ENCODE measurements around the gene RALGDS. TPM values are rescaled to one million over a fixed set of nuclear protein-coding genes. Genes with fewer than 3 reads are reported as not detected.

The RALGDS gene
- total and polyA plus RNA-seq, 2 of the 13 experiments (the other 11 are each of a cell fraction or from before 2014, with no cell fraction given) = 12.9 to 25.5 TPM

DNA sequence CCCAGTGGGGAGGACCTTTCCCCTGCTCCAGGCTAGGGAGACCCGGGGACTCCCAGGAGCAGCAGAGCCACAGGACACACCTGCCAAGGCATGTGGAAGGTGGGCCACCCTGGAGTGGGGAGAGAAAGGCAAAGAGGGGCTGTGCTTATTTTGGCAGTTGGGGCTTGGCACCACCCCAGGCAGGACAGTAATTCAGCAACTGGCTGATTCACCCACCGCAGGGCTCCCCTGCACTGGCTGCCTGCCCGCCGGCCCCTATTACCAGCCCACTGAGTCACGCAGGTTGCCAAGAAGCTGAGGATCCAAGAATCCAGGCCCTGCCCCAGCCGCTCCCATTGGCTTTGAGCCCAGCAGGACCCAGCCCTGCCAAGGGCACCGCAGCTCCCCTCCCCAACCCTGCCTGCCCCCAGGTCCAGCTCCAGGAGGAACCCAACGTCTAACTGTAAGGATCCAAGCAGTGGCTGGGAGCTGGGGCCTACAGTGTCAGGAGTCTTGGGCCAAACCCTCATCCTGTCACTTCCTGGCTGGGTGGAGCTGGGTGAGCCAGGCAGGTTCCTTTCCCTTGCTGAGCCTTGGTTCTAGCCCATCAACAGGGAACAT lies 14.2 kb upstream of the RALGDS start:
- no peak for ATAC-seq
- no TSS peak for BruUV-seq (replicated peaks)
- POLR2A ChIA-PET = interaction anchor here (1.2 kb wide), 1 partner anchor 9 kb away, joined by 3 read pairs; no protein-coding TSS in a partner anchor

DNA sequence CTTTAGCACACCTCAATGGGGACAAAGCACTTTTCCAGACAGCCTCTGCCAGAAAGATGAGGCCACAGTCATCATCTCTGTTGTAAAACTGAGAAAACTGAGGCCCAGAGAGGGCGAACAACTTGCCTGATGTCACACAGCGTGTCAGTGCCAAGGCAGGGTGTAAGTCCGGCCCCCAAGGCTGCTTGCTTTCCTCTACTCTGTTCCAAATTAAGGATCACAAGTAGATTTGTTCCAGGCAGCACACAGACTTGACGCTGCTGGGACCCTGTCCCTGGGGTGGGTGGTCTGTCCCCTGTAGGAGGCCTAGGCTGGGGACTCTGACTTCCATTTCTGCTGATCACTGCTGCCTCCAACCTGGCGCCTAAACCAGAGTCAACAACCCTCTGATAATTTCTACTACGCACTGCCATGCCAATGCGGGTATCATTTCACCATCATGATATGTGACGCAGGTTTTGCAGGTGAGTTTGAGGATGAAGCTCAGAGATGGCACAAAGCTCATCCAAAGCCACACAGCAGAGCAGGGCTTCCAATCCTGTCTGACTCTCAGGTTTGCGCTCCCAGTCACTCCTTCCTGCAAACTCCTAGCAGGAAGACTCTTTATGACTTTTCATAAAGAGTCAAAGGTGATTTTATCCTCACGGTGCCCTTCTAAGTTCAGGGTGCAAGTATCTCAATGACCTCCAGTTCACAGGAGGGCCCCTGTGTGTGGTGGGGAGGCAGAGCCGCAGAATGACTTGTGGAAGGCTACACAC lies 13.5 kb upstream of the RALGDS start:
- peaks cover 11% of the 10 kb centered on the region for H3K79me2 ChIP-seq (ENCODE audit: insufficient read depth, low read length)
- no peaks in the 10 kb centered on the region for H4K20me1 ChIP-seq (ENCODE audit: insufficient read depth, low read length)
- peak overlapping the region; percentile 87 for H3K27ac ChIP-seq (ENCODE audit: extremely low read length, insufficient read depth, low read length)
- no peaks in the 10 kb centered on the region for H3K9me3 ChIP-seq (ENCODE audit: low read length)
- H3K4me1 ChIP-seq (ENCODE audit: insufficient read depth, low read length) = peaks cover 32% of the 10 kb centered on the region
- in situ Hi-C loops (cut with HindIII; ENCODE audit: extremely low pct_ligation_motif_present, low pct_unique_long_range_greater_than_20kb) (no loop called here), intact Hi-C loops (cut with micrococcal nuclease; ENCODE audit: unreplicated experiment) (no loop called here)
- ATAC-seq = no peak
- H3K4me2 ChIP-seq (ENCODE audit: low read depth, low read length) = peak overlapping the region; percentile 74
- no peak for DNase-seq (ENCODE audit: low spot score)
- 93% methylated on average over 8 of the region's 11 CpGs for WGBS (ENCODE audit: low lambda C conversion rate)
- H3K36me3 ChIP-seq (replicated peaks in 1 of 2; ENCODE audit: control insufficient read depth in 1 of 2, insufficient read depth in 2 of 2, low read length in 2 of 2) = no peaks in the 10 kb centered on the region; a peak in 1 of 5 replicates
- H3K9ac ChIP-seq (ENCODE audit: insufficient read depth, low read depth, low read length) = peak overlapping the region; percentile 77
- peak overlapping the region in 1 of 3 experiments; percentile 55; a peak in 1 of 6 replicates for H3K4me3 ChIP-seq (replicated peaks in 1 of 3; ENCODE audit: insufficient read depth in 1 of 3, low read depth in 2 of 3, low read length in 3 of 3)
- H3K27me3 ChIP-seq (ENCODE audit: control insufficient read depth in 1 of 2, insufficient read depth in 2 of 2, low read length in 2 of 2) = no peaks in the 10 kb centered on the region
- ChIA-PET CTCF (ENCODE audit: low intra/inter-chr PET ratio, low total read pairs) (no interaction called here), POLR2A (interaction anchor here (1.0 to 2.4 kb wide), 4 partner anchors 9 to 104 kb away, joined by 5 to 14 read pairs (median 9); partner anchors contain the start of gene GTF3C5)
- FAIRE-seq = no peak
- H2AFZ ChIP-seq (ENCODE audit: low read length) = no peak overlapping the region
- no TSS peak for BruUV-seq (replicated peaks)
- TF ChIP-seq ZNF253 (CRISPR knock-in tag; IDR thresholded peaks at IDR 0.05; ENCODE audit: borderline replicate concordance) (no peak), ZBTB3 (CRISPR knock-in tag; IDR thresholded peaks at IDR 0.05; ENCODE audit: borderline replicate concordance, low read depth) (no peak), ISL2 (CRISPR knock-in tag; IDR thresholded peaks at IDR 0.05) (no peak), MLLT10 (CRISPR knock-in tag; IDR thresholded peaks at IDR 0.05) (no peak), CAMTA2 (CRISPR knock-in tag; IDR thresholded peaks at IDR 0.05; ENCODE audit: borderline replicate concordance) (no peak), ZNF274 (CRISPR knock-in tag; IDR thresholded peaks at IDR 0.05) (0 out of 2 replicates have a peak, but pooled peaks have one; percentile 2), ZNF3 (CRISPR knock-in tag; IDR thresholded peaks at IDR 0.05) (no peak), MAFG (CRISPR knock-in tag; IDR thresholded peaks at IDR 0.05) (no peak), ZNF451 (CRISPR knock-in tag; IDR thresholded peaks at IDR 0.05) (no peak), TBP (CRISPR knock-in tag; IDR thresholded peaks at IDR 0.05) (no peak), AHR (CRISPR knock-in tag; IDR thresholded peaks at IDR 0.05) (no peak), TGIF2 (CRISPR knock-in tag; IDR thresholded peaks at IDR 0.05) (no peak), HOXD1 (CRISPR knock-in tag; IDR thresholded peaks at IDR 0.05) (no peak), FOXO1 (CRISPR knock-in tag; IDR thresholded peaks at IDR 0.05) (no peak), RBAK (CRISPR knock-in tag; IDR thresholded peaks at IDR 0.05) (no peak)
- TF ChIP-seq, protein P1, sequence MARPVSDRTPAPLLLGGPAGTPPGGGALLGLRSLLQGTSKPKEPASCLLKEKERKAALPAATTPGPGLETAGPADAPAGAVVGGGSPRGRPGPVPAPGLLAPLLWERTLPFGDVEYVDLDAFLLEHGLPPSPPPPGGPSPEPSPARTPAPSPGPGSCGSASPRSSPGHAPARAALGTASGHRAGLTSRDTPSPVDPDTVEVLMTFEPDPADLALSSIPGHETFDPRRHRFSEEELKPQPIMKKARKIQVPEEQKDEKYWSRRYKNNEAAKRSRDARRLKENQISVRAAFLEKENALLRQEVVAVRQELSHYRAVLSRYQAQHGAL (CRISPR knock-in tag; IDR thresholded peaks at IDR 0.05; ENCODE audit: not compliant biosample characterization) = no peak

More for the DNA sequence above, 14.2 kb upstream of the RALGDS start:
- H4K20me1 ChIP-seq (ENCODE audit: insufficient read depth, low read length) = no peaks in the 10 kb centered on the region; the same call in 1 of the 2 replicates
- no peak overlapping the region for H3K4me2 ChIP-seq (ENCODE audit: low read depth, low read length)
- H3K79me2 ChIP-seq (ENCODE audit: insufficient read depth, low read length) = peaks cover 11% of the 10 kb centered on the region
- H3K36me3 ChIP-seq (replicated peaks in 1 of 2; ENCODE audit: control insufficient read depth in 1 of 2, insufficient read depth in 2 of 2, low read length in 2 of 2) = no peaks in the 10 kb centered on the region; a peak in 1 of 5 replicates
- in situ Hi-C loops (cut with HindIII; ENCODE audit: extremely low pct_ligation_motif_present, low pct_unique_long_range_greater_than_20kb) (no loop called here), intact Hi-C loops (cut with micrococcal nuclease; ENCODE audit: unreplicated experiment) (no loop called here)
- H3K9me3 ChIP-seq (ENCODE audit: low read length) = no peaks in the 10 kb centered on the region
- FAIRE-seq = no peak
- CTCF ChIA-PET (ENCODE audit: low intra/inter-chr PET ratio, low total read pairs) = no interaction called here
- WGBS (ENCODE audit: low lambda C conversion rate) = 71% methylated on average over 1 of the region's 8 CpGs
- H3K4me3 ChIP-seq (replicated peaks in 1 of 3; ENCODE audit: insufficient read depth in 1 of 3, low read depth in 2 of 3, low read length in 3 of 3) = no peak overlapping the region
- H3K4me1 ChIP-seq (ENCODE audit: insufficient read depth, low read length) = peaks cover 38% of the 10 kb centered on the region
- peak overlapping the region; percentile 14; the same call in 1 of the 2 replicates for H3K9ac ChIP-seq (ENCODE audit: insufficient read depth, low read depth, low read length)
- no peak overlapping the region for H2AFZ ChIP-seq (ENCODE audit: low read length)
- H3K27me3 ChIP-seq (ENCODE audit: control insufficient read depth in 1 of 2, insufficient read depth in 2 of 2, low read length in 2 of 2) = no peaks in the 10 kb centered on the region
- no peak for DNase-seq (ENCODE audit: low spot score)
- H3K27ac ChIP-seq (ENCODE audit: extremely low read length, insufficient read depth, low read length) = peak overlapping the region; percentile 87
- TF ChIP-seq ZNF614 (CRISPR knock-in tag; IDR thresholded peaks at IDR 0.05; ENCODE audit: borderline replicate concordance) (no peak), ZNF629 (CRISPR knock-in tag; conservative IDR thresholded peaks at IDR 0.05) (no peak), ZNF350 (CRISPR knock-in tag; IDR thresholded peaks at IDR 0.05; ENCODE audit: borderline replicate concordance, low read depth) (no peak), ZNF3 (CRISPR knock-in tag; IDR thresholded peaks at IDR 0.05) (no peak), SMARCE1 (IDR thresholded peaks at IDR 0.05; ENCODE audit: borderline replicate concordance) (no peak), ZNF30 (CRISPR knock-in tag; IDR thresholded peaks at IDR 0.05) (no peak), RFX5 (IDR thresholded peaks at IDR 0.05; ENCODE audit: low read depth, low read length) (no peak), AGO1 (IDR thresholded peaks at IDR 0.05; ENCODE audit: low read depth, low read length, poor library complexity, severe bottlenecking) (no peak)
